Measurements from ENCODE around the gene LDLRAP1.

The LDLRAP1 gene

DNA sequence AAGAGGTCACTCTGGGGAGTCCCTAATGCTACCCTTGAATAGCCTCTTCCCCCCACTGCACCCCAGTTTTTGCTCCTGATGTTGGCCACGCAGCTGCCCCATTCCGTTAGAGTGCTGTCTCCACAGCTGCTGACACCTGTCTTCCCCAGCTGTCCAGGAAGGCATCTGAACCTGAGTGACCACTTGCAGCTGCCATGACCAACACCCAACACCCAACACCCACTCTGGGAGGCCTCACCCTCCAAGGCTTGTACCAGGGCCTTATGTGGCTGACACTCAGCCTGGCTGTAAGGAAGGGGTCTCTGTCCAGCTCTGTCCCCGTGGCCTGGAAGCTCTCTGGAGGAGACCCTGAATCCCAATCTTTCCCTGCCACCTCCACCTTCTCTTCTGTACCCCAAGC, 26.7 kb upstream of the LDLRAP1 start:
- TF ChIP-seq, protein P1, sequence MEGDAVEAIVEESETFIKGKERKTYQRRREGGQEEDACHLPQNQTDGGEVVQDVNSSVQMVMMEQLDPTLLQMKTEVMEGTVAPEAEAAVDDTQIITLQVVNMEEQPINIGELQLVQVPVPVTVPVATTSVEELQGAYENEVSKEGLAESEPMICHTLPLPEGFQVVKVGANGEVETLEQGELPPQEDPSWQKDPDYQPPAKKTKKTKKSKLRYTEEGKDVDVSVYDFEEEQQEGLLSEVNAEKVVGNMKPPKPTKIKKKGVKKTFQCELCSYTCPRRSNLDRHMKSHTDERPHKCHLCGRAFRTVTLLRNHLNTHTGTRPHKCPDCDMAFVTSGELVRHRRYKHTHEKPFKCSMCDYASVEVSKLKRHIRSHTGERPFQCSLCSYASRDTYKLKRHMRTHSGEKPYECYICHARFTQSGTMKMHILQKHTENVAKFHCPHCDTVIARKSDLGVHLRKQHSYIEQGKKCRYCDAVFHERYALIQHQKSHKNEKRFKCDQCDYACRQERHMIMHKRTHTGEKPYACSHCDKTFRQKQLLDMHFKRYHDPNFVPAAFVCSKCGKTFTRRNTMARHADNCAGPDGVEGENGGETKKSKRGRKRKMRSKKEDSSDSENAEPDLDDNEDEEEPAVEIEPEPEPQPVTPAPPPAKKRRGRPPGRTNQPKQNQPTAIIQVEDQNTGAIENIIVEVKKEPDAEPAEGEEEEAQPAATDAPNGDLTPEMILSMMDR (IDR thresholded peaks at IDR 0.05; ENCODE audit: low read depth, low read length), result no peak
- no peak for DNase-seq (ENCODE audit: low read depth, low spot score)
- no peak overlapping the region for H3K4me3 ChIP-seq (ENCODE audit: low read depth, low read length)
- in situ Hi-C loops (cut with HindIII; ENCODE audit: low sequenced_read_pairs), result no loop called here

DNA sequence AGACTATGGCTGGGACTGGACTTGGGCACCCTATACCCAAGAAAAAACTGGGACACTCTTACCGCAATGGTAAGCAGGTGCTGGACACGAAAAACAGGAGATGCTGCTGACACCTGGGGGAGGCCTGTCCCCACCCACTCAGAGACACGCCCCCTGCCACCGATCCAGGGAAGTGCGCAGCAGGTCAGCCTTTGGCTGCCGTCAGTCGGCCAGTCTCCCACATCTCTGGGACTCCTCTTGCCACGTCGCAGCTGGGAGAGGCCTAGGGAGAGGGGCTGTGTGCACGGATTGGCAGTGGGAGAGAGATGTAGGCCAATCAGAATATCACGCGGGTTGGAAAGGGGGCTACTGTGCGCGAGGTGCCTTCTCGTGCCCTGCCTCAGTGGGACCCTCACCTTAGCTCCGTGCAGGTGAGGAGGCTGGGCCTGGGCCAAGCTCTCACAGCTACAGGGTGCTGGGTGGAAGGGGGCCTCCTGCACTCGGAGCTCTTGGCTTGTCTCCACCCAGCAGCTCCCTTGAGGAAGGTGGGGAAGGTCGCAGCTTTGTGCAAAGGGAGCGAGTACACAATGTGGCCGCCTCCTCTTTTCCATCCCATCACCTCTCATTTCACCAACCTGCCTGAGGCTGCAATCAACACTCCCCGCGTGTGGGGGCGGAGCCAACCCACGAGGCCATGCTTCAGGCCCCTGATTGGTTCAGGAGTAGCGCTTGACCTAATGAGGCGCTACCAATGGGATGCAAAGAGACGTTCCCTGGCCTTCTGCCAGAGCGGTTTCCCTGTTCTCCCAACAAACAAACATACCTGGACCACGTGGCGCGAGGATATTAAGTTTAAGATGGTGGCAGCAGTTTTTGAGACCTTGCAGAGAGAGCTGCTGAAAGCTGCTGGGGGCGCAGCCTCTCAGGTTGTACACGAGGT, 25.7 kb upstream of the LDLRAP1 start:
- in situ Hi-C loops (cut with HindIII; ENCODE audit: low sequenced_read_pairs), result no loop called here
- H3K4me3 ChIP-seq (ENCODE audit: low read depth, low read length), result no peak overlapping the region
- TF ChIP-seq, protein P1 (IDR thresholded peaks at IDR 0.05; ENCODE audit: low read depth, low read length), result no peak
- DNase-seq (ENCODE audit: low read depth, low spot score), result no peak

DNA sequence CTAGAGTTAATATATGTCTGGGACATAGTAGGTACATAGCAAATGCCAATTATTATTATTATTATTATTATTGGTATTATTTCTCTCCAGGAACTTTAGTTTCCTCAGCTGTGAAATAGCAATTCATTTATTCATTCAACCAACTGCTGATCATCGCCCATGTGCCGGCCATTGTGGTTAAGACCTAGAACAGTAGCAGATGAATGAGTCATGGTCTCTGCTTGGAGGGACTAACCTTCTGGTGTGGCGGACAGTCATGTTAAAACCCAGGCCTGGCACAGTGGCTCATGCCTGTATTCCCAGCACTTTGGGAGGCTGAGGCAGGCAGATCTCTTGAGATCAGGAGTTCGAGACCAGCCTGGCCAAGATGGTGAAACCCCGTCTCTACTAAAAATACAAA, 23.8 kb upstream of the LDLRAP1 start:
- TF ChIP-seq, protein P1 (IDR thresholded peaks at IDR 0.05; ENCODE audit: low read depth, low read length), result no peak
- in situ Hi-C loops (cut with HindIII; ENCODE audit: low sequenced_read_pairs), result loop anchor here (10.0 kb wide), 1 partner anchor 95 kb away; the partner anchor contains the start of gene RHCE
- DNase-seq (ENCODE audit: low read depth, low spot score), result peak; percentile 84
- H3K4me3 ChIP-seq (ENCODE audit: low read depth, low read length), result no peak overlapping the region

DNA sequence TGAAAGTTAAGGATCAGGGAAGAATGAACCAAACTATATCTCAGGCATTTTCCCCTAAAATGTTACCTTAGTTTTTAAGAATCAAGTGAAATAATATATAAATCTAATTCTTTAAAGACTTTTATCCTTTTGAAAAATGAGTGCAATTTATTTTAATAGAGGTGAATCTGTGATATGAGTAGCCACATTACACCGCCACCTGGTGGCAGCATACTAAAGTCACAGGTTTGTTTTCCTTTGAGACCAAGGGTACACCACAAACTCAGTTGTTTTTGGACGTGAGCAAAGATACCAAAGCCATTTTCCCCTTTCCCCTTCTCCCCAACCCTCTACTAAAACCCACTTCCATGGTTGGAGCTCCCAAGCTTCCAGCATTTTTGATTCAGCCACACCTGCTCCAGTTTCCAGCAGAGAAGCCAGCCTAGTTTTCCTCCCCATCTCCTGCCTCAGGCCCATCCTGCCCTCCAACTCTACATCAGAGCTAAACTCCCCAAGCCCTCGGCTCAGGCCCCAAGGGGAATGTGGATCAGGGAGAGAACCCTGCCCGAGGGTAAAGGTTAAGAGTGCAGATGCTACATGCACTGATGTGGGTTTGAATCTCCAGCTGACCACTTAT, 22.9 kb upstream of the LDLRAP1 start:
- peak; percentile 58 for DNase-seq (ENCODE audit: low read depth, low spot score)
- TF ChIP-seq, protein P1 (IDR thresholded peaks at IDR 0.05; ENCODE audit: low read depth, low read length), result peak; percentile 77
- in situ Hi-C loops (cut with HindIII; ENCODE audit: low sequenced_read_pairs), result loop anchor here (10.0 kb wide), 1 partner anchor 96 kb away; the partner anchor contains the start of gene RHCE
- H3K4me3 ChIP-seq (ENCODE audit: low read depth, low read length), result no peak overlapping the region

DNA sequence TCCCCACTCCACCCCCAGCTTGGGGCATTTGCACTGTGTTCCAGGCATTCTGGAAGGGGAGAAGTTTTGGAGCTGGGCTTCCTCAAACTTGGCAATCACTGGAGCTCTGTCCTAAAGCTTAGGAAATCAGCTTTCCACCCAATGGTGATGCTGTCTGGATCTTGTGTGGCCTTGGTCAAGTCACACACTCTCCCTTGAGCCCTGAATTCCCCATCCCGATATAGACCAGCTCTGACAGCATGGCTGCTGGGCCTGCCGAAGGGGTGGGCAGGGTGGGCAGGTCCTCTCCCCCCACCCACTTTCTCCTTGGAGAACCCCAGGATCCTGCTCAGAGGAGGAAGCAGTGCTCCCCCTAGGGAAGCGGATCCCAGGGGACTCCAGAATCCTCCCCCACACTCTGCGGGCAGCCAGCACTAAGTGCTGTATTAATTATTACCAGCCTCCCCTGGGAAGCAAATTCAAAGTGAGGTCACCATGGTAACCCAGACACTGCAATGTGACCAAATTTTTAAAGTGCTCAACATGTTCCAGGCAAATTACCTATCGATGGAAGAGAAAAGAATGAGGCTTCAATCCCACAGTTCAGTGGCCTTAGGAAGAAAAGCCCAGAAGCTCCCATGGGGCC, 21.3 kb upstream of the LDLRAP1 start:
- no peak for DNase-seq (ENCODE audit: low read depth, low spot score)
- TF ChIP-seq, protein P1 (IDR thresholded peaks at IDR 0.05; ENCODE audit: low read depth, low read length), result no peak
- in situ Hi-C loops (cut with HindIII; ENCODE audit: low sequenced_read_pairs), result loop anchor here (10.0 kb wide), 1 partner anchor 97 kb away; the partner anchor contains the start of gene RHCE

DNA sequence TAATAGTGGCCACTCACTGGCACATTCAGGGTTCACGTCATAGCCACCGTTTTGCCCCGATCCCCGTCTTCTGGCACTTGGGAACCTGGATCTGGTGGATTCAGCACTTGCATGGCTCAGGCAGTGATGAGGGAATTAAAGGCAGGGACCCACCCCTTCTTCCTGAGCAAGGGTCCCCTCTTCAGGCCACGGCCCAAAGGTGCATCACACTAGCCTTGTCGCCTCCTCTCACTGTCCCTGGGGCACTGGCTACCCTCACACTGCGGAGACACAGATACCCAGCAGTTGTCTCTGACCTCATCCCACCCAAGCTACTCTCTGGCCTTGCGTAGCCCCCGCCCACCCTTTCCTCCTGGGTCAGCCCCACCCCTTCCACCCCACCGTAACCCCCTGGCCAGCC, 19.9 kb upstream of the LDLRAP1 start:
- TF ChIP-seq, protein P1 (IDR thresholded peaks at IDR 0.05; ENCODE audit: low read depth, low read length), result no peak
- no peak overlapping the region for H3K4me3 ChIP-seq (ENCODE audit: low read depth, low read length)
- DNase-seq (ENCODE audit: low read depth, low spot score), result no peak
- in situ Hi-C loops (cut with HindIII; ENCODE audit: low sequenced_read_pairs), result loop anchor here (10.0 kb wide), 1 partner anchor 99 kb away; the partner anchor contains the start of gene RHCE

More for the DNA sequence above, 21.3 kb upstream of the LDLRAP1 start:
- H3K4me3 ChIP-seq (ENCODE audit: low read depth, low read length), result no peak overlapping the region
